Activated CD4-positive, alpha-beta memory T cell treated with anti-CD3 and anti-CD28 coated beads for 36 hours (primary cell): ENCODE results near the gene MKNK1. TPM values are rescaled to one million over a fixed set of nuclear protein-coding genes. Genes with fewer than 3 reads are reported as not detected.

Experiments
- CTCF ChIA-PET: fragments of 350-600 bp; sonication (Branson Sonifier 250); formaldehyde crosslinking; loops from one replicate; lab custom pipeline; 2021; ENCODE audit warnings: antibody characterized with exemption, inconsistent platforms; lab: Charles Lee
- POLR2A ChIA-PET: fragments of 350-600 bp; sonication (Branson Sonifier 250); formaldehyde crosslinking; loops from one replicate; lab custom pipeline; 2021; ENCODE audit warnings: antibody characterized with exemption; lab: Charles Lee
- DNase-seq: peaks from one replicate; pipeline ENCODE4 v3.0.0-alpha.2; 2020
- H3K27ac Mint-ChIP-seq: one replicate; pipeline ENCODE4 v1.8.0; 2021; ENCODE audit warnings: mixed read lengths
- H3K27me3 Mint-ChIP-seq: one replicate; pipeline ENCODE4 v1.8.0; 2021; ENCODE audit warnings: mixed read lengths
- H3K36me3 Mint-ChIP-seq: one replicate; pipeline ENCODE4 v1.8.0; 2021; ENCODE audit warnings: mixed read lengths
- H3K4me1 Mint-ChIP-seq: one replicate; pipeline ENCODE4 v1.8.0; 2021; ENCODE audit warnings: low read depth, mixed read lengths
- H3K4me3 Mint-ChIP-seq: one replicate; pipeline ENCODE4 v1.8.0; 2021; ENCODE audit warnings: mild to moderate bottlenecking, mixed read lengths
- H3K9me3 Mint-ChIP-seq: one replicate; pipeline ENCODE4 v1.8.0; 2021; ENCODE audit warnings: mixed read lengths
- intact Hi-C: fragments of 100-400 bp; cut with micrococcal nuclease; formaldehyde crosslinking; loops from one replicate; pipeline ENCODE4 v1.15.1; 2023
- total RNA-seq, 2 experiments: library from RNA; stranded (reverse); gene quantifications; one replicate each; pipeline ENCODE4 v1.2.3, GENCODE V29; 2021

MKNK1 gene
- total RNA-seq, 2 experiments from 2014 or later, result 28.2 to 28.5 TPM

DNA sequence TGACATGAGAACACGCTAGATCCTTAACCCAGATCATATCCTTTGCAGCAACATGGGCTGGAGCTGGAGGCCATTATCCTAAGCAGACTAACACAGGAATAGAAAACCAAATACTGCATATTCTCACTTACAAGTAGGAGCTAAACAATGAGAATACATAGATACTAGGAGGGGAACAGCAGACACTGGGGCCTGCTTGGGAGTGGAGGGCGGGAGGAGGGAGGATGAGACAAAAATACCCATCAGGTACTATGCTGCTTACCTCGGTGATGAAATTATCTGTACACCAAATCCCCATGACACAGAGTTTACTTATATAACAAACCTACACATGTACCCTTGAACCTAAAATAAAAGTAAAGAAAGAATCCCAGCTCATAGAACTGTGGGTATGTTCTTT is 13.8 kb upstream of the MKNK1 start:
- no peaks in the 10 kb centered on the region for H3K36me3 Mint-ChIP-seq
- ChIA-PET CTCF (interaction anchor here (0.9 to 2.8 kb wide), 4 partner anchors 13 to 107 kb away, joined by 3 to 16 read pairs (median 4); partner anchors contain the start of genes ATPAF1 and MKNK1), POLR2A (interaction anchor here (1.5 to 5.5 kb wide), 2 partner anchors 13 to 50 kb away, joined by 4 to 47 read pairs; partner anchors contain the start of genes ATPAF1 and MKNK1)
- no peak for DNase-seq
- intact Hi-C loops, result loop anchor here (2.0 to 5.0 kb wide), 2 partner anchors 49 to 101 kb away; partner anchors contain the start of genes ATPAF1 and EFCAB14
- H3K27me3 Mint-ChIP-seq, result no peaks in the 10 kb centered on the region
- no peak overlapping the region for H3K27ac Mint-ChIP-seq
- H3K4me3 Mint-ChIP-seq, result peak overlapping the region; percentile 86
- no peaks in the 10 kb centered on the region for H3K9me3 Mint-ChIP-seq
- H3K4me1 Mint-ChIP-seq, result peaks cover 47% of the 10 kb centered on the region

DNA sequence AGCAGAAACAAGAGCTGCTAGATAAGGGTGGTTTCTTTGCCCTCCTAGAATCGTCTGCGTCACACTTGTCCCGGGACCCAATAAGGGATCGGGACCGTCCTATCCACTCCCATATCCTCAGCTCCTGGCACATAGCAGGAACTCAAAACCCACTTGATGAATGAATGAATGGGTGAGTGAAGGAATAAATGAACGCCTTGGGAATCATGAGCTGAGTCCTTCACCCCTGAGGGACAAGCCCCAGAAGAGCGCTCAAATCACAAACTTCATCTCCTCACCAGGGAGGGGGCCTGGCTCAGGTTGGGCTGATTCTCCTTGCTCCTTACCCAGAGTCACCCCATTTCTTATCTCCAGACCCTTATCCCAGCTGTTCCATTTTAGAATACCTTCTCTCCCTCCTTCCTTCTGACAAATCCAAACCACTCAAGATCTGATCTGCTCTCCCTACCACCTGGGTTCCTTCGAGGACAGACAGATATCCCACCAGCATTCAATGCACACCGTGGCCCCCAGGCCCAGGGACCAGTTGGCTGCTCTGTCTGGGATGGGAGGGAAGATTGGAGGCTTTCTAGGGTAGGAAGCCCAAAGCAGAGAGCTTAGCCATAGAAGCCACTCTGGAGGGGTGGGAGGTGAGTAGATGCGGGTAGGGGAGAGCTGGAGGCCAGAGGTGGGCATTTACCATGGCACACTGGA is 13.2 kb upstream of the MKNK1 start:
- H3K27ac Mint-ChIP-seq, result peak overlapping the region; percentile 54

GRCh38 chr1:46616277-46617107 is 12.4 kb upstream of the MKNK1 start, which contains the start of gene MOB3C:
Gene MOB3C (minus strand): TSS chr1:46616811. CDS start chr1:46613321, 3,490 bp downstream.
- no peaks in the 10 kb centered on the region for H3K9me3 Mint-ChIP-seq
- ChIA-PET CTCF (interaction anchor here (0.7 to 2.8 kb wide), 5 partner anchors 12 to 109 kb away, joined by 3 to 16 read pairs (median 3); partner anchors contain the start of gene MKNK1), POLR2A (interaction anchor here (0.7 to 5.5 kb wide), 7 partner anchors 12 to 184 kb away, joined by 3 to 47 read pairs (median 4); partner anchors contain the start of genes ATPAF1, EFCAB14 and MKNK1)
- no peaks in the 10 kb centered on the region for H3K27me3 Mint-ChIP-seq
- DNase-seq, result peak; percentile 79
- H3K4me1 Mint-ChIP-seq, result peaks cover 51% of the 10 kb centered on the region
- H3K4me3 Mint-ChIP-seq, result peak within 1 kb of the TSS; percentile 86
- peak within 1 kb of the TSS; percentile 81 for H3K27ac Mint-ChIP-seq
- intact Hi-C loops, result loop anchor here (1.0 to 5.0 kb wide), 3 partner anchors 12 to 102 kb away; partner anchors contain the start of genes ATPAF1, EFCAB14 and MKNK1
- H3K36me3 Mint-ChIP-seq, result no peaks in the 10 kb centered on the region

More for the DNA sequence above, 13.2 kb upstream of the MKNK1 start:
- DNase-seq, result no peak
- Mint-ChIP-seq H3K9me3 (no peaks in the 10 kb centered on the region), H3K4me1 (peaks cover 51% of the 10 kb centered on the region), H3K36me3 (no peaks in the 10 kb centered on the region), H3K4me3 (peak overlapping the region; percentile 86), H3K27me3 (no peaks in the 10 kb centered on the region)
- CTCF ChIA-PET, result interaction anchor here (0.9 to 2.8 kb wide), 5 partner anchors 13 to 108 kb away, joined by 3 to 16 read pairs (median 3); partner anchors contain the start of genes ATPAF1 and MKNK1
- intact Hi-C loops, result loop anchor here (2.0 to 5.0 kb wide), 2 partner anchors 50 to 102 kb away; partner anchors contain the start of genes ATPAF1 and EFCAB14
- POLR2A ChIA-PET, result interaction anchor here (0.7 to 5.5 kb wide), 5 partner anchors 13 to 185 kb away, joined by 3 to 47 read pairs (median 3); partner anchors contain the start of genes ATPAF1 and MKNK1

DNA sequence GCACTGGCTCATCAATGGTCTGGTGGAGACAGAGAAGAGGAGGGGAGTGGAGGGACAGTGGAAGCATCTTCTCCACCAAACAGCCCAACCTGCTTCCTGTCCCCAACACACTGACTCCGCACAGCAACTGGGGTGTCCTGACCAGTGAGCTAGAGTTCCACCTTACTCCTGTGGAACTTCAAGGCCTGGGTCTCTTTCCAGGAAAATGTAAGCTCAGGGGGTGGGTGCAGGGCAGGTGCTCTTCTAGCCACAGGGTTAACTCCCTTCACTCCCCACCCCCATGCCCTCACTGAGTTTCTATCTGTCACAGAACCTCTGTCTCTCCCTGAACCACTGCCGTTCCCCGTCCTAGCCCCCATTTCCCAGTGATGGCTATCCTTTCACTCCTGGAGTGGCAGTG is 11.7 kb upstream of the MKNK1 start:
- Mint-ChIP-seq H3K4me3 (peak overlapping the region; percentile 86), H3K36me3 (no peaks in the 10 kb centered on the region), H3K27me3 (no peaks in the 10 kb centered on the region), H3K27ac (peak overlapping the region; percentile 81), H3K4me1 (peaks cover 53% of the 10 kb centered on the region), H3K9me3 (no peaks in the 10 kb centered on the region)
- ChIA-PET CTCF (interaction anchor here (1.4 to 2.8 kb wide), 2 partner anchors 11 to 109 kb away, joined by 5 to 16 read pairs; partner anchors contain the start of gene MKNK1), POLR2A (interaction anchor here (1.4 to 5.5 kb wide), 3 partner anchors 11 to 103 kb away, joined by 5 to 47 read pairs (median 6); partner anchors contain the start of genes ATPAF1, EFCAB14 and MKNK1)
- intact Hi-C loops, result loop anchor here (1.0 to 5.0 kb wide), 3 partner anchors 11 to 103 kb away; partner anchors contain the start of genes ATPAF1, EFCAB14 and MKNK1
- peak; percentile 30 for DNase-seq

DNA sequence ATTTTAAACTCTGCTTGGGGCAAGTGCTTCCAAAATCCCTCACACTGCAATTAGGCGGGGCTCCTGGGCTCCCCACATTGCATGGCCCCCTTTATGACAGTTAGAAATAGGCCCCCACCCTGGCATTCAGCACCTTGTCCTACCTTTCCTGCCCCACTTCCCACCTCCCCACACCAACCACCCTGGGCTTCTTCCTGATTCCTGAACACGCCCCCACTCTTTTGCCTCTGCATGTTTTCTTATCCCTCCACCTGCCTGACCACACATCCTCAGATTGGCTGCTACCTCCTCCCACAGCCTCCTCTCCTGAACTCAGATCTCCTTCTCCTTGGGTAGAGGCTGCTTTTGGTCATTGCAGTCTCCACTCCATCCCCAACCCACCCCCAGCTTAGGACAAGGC is 11.0 kb upstream of the MKNK1 start:
- Mint-ChIP-seq H3K9me3 (no peaks in the 10 kb centered on the region), H3K27me3 (no peaks in the 10 kb centered on the region), H3K36me3 (no peaks in the 10 kb centered on the region), H3K27ac (peak overlapping the region; percentile 11), H3K4me3 (peak overlapping the region; percentile 86), H3K4me1 (peaks cover 53% of the 10 kb centered on the region)
- CTCF ChIA-PET, result interaction anchor here (1.4 to 2.8 kb wide), 2 partner anchors 10 to 110 kb away, joined by 5 to 16 read pairs; partner anchors contain the start of gene MKNK1
- POLR2A ChIA-PET, result interaction anchor here (1.4 to 5.5 kb wide), 3 partner anchors 10 to 104 kb away, joined by 5 to 47 read pairs (median 6); partner anchors contain the start of genes ATPAF1, EFCAB14 and MKNK1
- no peak for DNase-seq
- intact Hi-C loops, result loop anchor here (5.0 kb wide), 1 partner anchor 52 kb away; the partner anchor contains the start of gene ATPAF1

- Mint-ChIP-seq H3K36me3 (peaks cover 2% of the 10 kb centered on the region), H3K27ac (peak overlapping the region; percentile 8)
Measured at GRCh38 chr1:46614604-46614984, 10.5 kb upstream of the MKNK1 start.

DNA sequence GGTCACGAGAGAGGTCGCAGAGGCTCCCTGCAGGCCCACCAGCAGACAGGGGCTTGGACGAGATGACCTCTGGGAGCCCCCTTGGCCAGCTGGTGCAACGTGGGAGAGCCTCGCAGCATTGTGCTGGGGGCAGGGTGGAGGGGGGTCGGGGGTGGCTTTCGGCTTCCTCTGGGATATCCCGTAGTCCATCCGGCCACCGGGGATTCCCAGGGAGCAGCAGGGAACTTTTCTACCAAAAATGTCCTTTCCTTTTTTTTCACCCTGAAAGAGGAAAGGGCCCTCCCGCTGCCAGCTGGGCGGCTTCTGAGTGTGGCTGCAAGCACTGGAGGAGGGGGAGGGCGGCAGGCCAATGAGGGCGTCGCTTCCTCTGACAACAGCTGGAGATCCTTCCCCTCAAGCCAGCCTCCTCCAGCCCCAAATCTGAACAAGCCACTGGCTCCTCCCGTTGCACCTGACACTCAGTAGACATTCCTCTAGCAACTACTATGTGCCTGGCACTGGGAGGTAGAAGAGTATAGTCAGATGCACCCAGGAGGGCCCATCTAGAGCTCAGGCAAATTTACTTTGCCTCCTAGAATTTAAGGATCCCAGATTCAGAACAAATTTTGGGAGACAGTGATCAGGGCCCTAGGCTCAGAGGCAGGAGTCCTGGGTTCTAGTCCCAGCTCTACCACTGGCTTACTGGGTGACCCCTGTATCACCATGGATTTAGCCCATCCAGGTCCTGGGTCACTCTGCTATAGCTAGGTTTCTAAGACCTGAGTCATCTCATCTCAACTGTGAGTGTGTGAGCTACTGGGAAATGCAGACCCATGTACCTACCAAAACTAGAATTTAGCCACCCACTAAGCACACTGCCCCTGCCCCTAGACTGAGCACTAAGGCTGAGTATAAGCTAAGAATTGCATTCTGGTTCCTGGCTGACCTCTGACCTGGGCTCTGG is 9.9 kb upstream of the MKNK1 start:
- POLR2A ChIA-PET, result interaction anchor here (5.5 kb wide), 1 partner anchor 9 kb away, joined by 47 read pairs; the partner anchor contains the start of gene MKNK1
- CTCF ChIA-PET, result interaction anchor here (0.8 to 2.2 kb wide), 2 partner anchors 10 to 111 kb away, joined by 4 to 13 read pairs; partner anchors contain the start of gene MKNK1
- no peaks in the 10 kb centered on the region for H3K9me3 Mint-ChIP-seq
- H3K36me3 Mint-ChIP-seq, result peaks cover 8% of the 10 kb centered on the region
- H3K27me3 Mint-ChIP-seq, result no peaks in the 10 kb centered on the region
- H3K27ac Mint-ChIP-seq, result peak overlapping the region; percentile 8
- intact Hi-C loops, result no loop called here
- peaks cover 50% of the 10 kb centered on the region for H3K4me1 Mint-ChIP-seq
- peak; percentile 60 for DNase-seq
- H3K4me3 Mint-ChIP-seq, result no peak overlapping the region

More at GRCh38 chr1:46614604-46614984, 10.5 kb upstream of the MKNK1 start:
- CTCF ChIA-PET, result interaction anchor here (0.8 to 2.2 kb wide), 2 partner anchors 11 to 111 kb away, joined by 4 to 13 read pairs; partner anchors contain the start of gene MKNK1
- Mint-ChIP-seq H3K4me1 (peaks cover 53% of the 10 kb centered on the region), H3K4me3 (no peak overlapping the region), H3K9me3 (no peaks in the 10 kb centered on the region), H3K27me3 (no peaks in the 10 kb centered on the region)
- no peak for DNase-seq
- POLR2A ChIA-PET, result interaction anchor here (5.5 kb wide), 1 partner anchor 10 kb away, joined by 47 read pairs; the partner anchor contains the start of gene MKNK1
- intact Hi-C loops, result no loop called here

GRCh38 chr1:46612937-46613660 is 9.0 kb upstream of the MKNK1 start:
- Mint-ChIP-seq H3K4me3 (no peak overlapping the region), H3K27ac (no peak overlapping the region), H3K4me1 (peaks cover 48% of the 10 kb centered on the region), H3K27me3 (no peaks in the 10 kb centered on the region), H3K36me3 (peaks cover 15% of the 10 kb centered on the region), H3K9me3 (no peaks in the 10 kb centered on the region)
- ChIA-PET CTCF (interaction anchor here (2.2 kb wide), 1 partner anchor 9 kb away, joined by 13 read pairs; the partner anchor contains the start of gene MKNK1), POLR2A (interaction anchor here (5.5 kb wide), 1 partner anchor 8 kb away, joined by 47 read pairs; the partner anchor contains the start of gene MKNK1)
- DNase-seq, result no peak
- intact Hi-C loops, result no loop called here

- Mint-ChIP-seq H3K9me3 (no peaks in the 10 kb centered on the region), H3K36me3 (peaks cover 16% of the 10 kb centered on the region), H3K27ac (no peak overlapping the region), H3K4me3 (no peak overlapping the region), H3K27me3 (no peaks in the 10 kb centered on the region), H3K4me1 (peaks cover 38% of the 10 kb centered on the region)
- ChIA-PET POLR2A (interaction anchor here (0.6 kb wide), 1 partner anchor 248 kb away, joined by 3 read pairs; no protein-coding TSS in a partner anchor), CTCF (no interaction called here)
- intact Hi-C loops, result no loop called here
- no peak for DNase-seq
Measured at GRCh38 chr1:46611691-46612221, 7.7 kb upstream of the MKNK1 start.
